Measurements from ENCODE around the gene PLIN3.
"Not testable (repeated sequence)": the region's sequence is repeated elsewhere in the genome, so short reads cannot be mapped to it uniquely, and the experiment has no call there.

Gene PLIN3, protein sequence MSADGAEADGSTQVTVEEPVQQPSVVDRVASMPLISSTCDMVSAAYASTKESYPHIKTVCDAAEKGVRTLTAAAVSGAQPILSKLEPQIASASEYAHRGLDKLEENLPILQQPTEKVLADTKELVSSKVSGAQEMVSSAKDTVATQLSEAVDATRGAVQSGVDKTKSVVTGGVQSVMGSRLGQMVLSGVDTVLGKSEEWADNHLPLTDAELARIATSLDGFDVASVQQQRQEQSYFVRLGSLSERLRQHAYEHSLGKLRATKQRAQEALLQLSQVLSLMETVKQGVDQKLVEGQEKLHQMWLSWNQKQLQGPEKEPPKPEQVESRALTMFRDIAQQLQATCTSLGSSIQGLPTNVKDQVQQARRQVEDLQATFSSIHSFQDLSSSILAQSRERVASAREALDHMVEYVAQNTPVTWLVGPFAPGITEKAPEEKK

GRCh38 chr19:4867534-4868285 is at the start of gene PLIN3:
Gene PLIN3 (minus strand): TSS chr19:4867667. CDS start chr19:4861394, 6,273 bp downstream.
- peak; percentile 99 for DNase-seq

GRCh38 chr19:4916292-4917082 is 49.0 kb upstream of the PLIN3 start:
- DNase-seq = no peak

DNA sequence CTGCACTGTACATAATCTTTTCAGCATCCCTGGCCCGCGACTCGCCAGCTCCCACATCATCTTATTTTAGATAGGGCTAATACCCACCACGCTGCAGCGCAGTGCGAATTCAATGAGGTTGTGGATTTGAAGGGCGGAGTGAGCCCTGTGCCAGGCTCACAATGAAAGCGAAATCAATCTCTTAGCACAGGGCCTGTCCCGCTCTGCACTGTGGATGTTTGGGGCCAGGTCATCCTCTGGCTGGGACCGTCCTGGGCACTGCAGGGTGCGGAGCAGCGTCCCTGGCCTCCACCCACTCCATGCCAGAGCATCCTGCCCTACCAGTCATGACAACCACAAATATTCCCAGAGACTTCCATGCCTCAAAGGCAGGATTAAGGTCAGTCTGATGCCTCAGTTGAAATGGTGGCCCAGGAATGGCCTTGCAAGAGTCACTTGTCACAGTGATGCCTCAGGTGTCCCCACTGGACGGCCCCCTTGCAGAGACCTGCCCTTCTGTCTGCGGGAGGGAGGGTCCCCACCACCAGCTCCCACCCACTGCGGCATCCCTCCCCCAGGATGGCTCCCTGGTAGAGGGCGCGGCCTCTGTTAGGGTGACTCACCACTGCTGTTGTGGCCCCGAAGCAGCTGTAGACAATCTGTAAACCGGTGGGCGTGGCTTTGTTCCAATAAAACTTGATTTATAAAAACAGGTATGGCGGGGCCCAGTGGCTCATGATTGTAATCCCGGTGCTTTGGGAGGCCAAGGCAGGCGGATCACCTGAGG is 47.5 kb upstream of the PLIN3 start:
- DNase-seq = no peak

DNA sequence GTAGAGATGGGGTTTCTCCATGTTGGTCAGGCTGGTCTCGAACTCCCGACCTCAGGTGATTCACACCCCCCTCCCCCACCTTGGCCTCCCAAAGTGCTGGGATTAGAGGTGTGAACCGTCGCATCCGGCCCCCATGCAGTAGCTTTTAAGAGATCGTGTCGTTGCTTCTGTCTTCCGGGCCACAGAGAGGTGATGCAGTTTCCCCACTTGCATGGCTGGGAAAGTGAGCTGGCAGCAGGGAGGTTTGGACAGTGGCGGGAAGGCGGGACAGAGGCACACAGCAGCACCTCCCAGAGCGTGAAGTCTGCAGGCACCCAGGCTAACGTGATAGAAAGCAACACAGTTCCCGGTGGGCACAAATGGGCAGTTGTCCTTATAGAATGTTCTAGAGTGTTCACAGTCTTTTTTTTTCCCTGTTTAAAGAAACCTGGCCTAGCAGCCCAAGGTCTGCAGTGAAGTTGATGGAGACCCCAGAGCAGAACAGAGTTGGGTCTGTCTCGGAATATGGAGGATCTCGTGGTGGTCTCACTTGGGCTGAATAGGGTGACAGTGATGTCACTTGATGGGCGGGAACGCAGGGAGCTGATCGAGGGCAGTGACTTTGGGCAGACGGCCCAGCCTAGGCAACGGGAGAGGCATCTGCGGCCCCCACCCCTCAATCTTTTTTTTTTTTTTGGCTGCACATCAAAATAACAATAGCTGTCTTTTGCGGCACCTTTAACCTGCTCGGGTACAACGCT is 46.7 kb upstream of the PLIN3 start:
- no peak for DNase-seq

DNA sequence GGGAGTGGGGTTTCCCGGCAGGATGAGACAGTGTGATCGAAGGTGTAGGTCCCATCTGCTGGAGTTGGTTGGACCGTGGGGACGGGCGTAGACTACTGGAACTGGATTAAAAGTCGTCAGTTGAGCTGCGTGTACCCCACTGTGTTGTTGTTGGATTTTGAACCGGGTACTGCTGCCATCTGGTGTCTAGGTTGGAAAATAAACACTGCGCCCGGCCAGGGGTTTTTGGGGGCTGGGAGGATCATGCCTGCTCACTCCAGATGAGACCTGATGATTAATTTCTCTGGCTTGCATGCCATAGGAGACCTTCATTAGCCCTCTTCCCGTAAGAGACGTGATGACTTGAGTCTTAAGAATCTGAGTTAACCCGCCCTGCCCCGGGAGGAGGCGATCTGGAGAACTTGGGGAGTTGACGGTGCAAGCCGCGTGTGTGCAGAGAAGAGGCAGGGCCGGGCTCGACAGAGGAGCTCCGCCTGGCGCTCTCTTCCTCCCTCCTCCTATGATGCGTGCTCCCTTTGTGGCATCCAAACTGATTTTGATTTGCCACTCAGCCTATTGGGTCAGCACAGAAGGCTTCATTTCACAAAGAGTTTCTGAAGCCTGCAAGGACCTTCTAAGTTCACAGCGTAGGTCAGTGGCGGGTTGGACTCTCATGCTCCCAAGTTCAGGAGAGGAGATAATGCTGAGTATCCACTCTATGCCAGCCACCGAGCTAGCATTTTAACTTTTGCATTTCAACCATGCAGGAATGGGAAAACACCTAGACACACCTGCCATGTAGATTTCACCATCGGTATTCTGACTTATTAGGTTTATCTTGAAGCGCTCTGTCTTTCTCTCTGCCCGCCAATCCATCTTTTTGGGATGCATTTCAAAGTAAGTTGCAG is 44.6 kb upstream of the PLIN3 start:
- DNase-seq = peak; percentile 55

GRCh38 chr19:4911314-4911713 is 43.8 kb upstream of the PLIN3 start:
- DNase-seq = no peak

DNA sequence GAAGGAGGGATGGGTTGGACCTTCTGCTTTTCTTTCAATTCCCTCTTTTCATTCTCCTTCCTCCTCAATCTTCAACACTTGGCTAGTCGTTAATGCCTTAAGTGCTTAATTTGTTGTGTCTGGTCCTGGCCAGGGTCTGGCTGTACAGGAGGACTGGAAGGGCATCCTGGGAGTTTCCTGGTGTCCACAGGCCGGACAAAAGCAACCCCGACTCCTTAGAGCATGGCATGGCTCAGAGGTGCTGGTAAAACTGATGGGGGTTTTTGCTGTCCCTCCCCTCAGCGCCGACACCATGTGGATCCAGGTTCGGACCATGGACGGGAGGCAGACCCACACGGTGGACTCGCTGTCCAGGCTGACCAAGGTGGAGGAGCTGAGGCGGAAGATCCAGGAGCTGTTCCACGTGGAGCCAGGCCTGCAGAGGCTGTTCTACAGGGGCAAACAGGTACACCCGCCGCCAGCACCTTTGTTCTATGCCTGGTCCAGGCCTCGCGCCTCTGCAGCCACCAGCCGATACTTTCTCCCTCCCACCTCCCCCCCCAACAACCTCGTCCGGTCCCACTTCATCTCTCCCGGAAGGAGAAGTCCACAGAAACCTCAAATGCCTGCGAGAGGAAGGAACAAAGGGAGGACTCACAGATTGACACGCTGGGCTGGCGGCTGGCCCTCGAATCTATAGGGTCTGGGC is 43.3 kb upstream of the PLIN3 start:
- peak; percentile 64 for DNase-seq

DNA sequence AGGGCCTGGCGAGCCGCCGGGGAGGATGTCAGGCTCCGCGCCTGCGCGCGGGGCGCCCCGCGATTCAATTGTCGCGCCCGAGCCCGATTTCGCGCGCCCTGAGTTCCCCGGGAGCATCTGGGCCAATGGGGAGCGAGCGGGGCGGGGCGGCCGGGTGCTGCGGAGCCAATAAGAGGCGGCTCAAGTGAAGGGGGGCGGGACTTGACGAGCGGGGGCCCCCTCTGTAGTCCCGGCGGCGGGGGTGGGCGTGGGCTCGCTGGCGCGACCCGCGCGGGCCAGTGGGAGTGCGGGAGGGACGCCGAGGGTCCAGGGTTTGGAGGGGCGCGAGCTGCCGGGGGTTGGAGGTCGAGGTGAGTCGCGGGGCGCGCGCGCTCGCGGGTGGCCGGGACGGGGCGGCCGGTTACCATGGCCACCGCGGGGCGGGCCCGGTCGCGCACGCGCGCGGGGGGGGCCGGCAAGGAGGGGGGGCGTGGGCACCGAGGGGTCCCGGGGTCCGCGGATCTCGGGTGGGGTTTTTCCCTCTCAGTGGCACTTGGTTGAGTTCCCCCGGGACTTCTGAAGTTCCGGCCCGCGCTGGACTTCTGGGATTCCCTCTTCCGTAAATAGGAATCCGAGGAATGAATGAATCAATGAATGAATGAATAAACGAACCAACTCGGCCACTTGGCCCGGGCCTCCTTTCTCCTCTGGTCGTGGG is 42.6 kb upstream of the PLIN3 start:
- peak; percentile 98 for DNase-seq

GRCh38 chr19:4909156-4909896 is 41.9 kb upstream of the PLIN3 start, which contains the start of gene UHRF1:
Gene UHRF1 (plus strand): TSS chr19:4909501. CDS start chr19:4910886, 1,385 bp downstream.
- DNase-seq = peak; percentile 75

- no peak for DNase-seq
Measured at GRCh38 chr19:4908781-4909155, 41.3 kb upstream of the PLIN3 start.

DNA sequence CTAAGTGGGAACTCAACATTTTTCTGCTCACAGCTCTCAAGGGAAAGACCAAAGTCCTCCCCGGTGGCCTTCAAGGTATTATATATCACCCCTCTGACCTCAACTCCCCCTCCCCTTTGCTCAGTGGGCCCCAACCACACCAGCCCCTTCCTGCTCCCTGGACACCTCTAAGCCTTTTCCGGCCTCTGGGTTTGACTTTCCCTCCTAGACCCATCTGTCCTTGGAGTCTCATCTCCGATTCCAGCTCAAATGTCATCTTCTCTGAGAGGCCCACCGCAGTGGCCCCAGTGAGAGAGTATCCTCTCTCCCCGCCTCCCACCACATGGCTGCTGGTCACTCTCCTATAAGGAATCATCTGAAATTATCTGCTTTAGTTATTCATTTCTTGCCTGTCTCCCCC is 40.9 kb upstream of the PLIN3 start:
- DNase-seq = no peak

GRCh38 chr19:4906963-4907362 is 39.5 kb upstream of the PLIN3 start:
- DNase-seq = no peak

GRCh38 chr19:4904481-4904880 is 37.0 kb upstream of the PLIN3 start:
- DNase-seq = no peak

GRCh38 chr19:4902796-4903195 is 35.3 kb upstream of the PLIN3 start, which contains the start of gene ARRDC5:
Gene ARRDC5 (minus strand): TSS chr19:4902896. CDS start chr19:4902825, 71 bp downstream.
- DNase-seq = no peak

DNA sequence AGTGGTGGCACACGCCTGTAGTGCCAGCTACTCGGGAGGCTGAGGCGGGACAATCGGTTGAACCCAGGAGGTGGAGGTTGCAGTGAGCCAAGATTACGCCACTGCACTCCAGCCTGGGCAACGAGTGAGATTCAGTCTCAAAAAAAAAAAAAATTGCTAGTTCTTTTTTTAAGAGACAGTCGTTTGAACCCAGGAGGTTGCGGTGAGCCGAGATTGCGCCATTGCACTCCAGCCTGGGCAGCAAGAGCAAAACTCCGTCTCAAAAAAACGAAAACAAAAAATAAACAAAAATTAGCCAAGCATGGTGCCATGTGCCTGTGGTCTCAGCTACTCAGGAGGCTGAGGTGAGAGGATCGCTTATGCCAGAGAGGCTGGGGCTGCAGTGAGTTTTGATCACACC is 33.4 kb upstream of the PLIN3 start:
- not testable (repeated sequence) for DNase-seq

- no peak for DNase-seq
Measured at GRCh38 chr19:4897146-4897545, 29.7 kb upstream of the PLIN3 start.

GRCh38 chr19:4896372-4896771 is 28.9 kb upstream of the PLIN3 start:
- DNase-seq = no peak

DNA sequence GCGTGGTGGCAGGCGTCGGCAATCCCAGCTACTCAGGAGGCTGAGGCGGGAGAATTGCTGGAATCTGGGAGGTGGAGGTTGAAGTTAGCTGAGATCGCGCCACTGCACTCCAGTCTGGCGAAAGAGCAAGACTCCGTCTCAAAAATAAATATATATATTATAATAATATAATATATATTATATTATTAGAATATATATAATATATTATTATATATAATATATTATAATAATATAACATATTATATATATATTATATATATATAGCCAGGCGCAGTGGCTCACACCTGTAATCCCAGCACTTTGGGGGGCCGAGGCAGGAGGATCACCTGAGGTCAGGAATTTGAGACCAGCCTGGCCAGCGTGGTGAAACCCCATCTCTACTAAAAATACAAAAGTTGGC is 25.5 kb upstream of the PLIN3 start:
- DNase-seq = not testable (repeated sequence)

DNA sequence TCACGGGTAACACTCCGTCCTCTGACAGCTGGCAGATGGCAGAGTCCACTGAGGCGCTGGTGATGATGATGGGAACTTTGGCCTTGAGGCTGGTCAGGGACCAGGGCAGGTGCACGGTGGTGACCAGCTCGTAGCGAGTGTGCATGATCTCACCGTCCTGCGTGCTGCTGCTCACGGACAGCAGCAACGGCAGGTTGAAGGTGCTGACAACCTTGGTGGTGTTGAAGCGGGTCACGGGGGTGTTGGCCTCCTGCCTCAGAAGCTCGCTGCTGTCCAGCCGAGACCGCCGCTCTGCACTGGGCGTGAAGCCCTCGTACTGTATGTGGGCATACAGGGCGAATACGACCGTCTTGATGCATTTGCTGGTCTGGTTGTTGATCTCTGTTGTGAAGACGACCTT is 23.6 kb upstream of the PLIN3 start:
- no peak for DNase-seq
